OCI-LY3 (cell line): ENCODE data around the gene ATP10D.

Experiments used
- H2AFZ ChIP-seq: fragments of 200-600, 300-600 bp; shearing (Covaris generic); 2 replicates; pipeline ENCODE4 v1.6.0; 2014; ENCODE audit warnings: antibody characterized with exemption, low read depth, low read length
- H3K27ac ChIP-seq: fragments of 200-600, 300-600 bp; sonication (generic); 2 replicates; pipeline ENCODE4 v1.5.1; 2014; ENCODE audit warnings: mild to moderate bottlenecking, low read length, moderate library complexity, mixed read lengths
- H3K27me3 ChIP-seq: fragments of 200-600, 300-600 bp; sonication (generic); 2 replicates; pipeline ENCODE4 v1.6.1; 2014; ENCODE audit warnings: low read depth, low read length, mixed read lengths
- H3K36me3 ChIP-seq: fragments of 200-600, 300-600 bp; sonication (generic); replicated peaks from 2 replicates; pipeline ENCODE3; 2014; ENCODE audit warnings: low read depth, low read length, mixed read lengths
- H3K4me1 ChIP-seq: fragments of 300-600, 200-600 bp; sonication (generic); 2 replicates; pipeline ENCODE4 v1.6.1; 2014; ENCODE audit warnings: low read length, mixed read lengths
- H3K4me2 ChIP-seq: fragments of 200-600, 300-600 bp; sonication (generic); 2 replicates; pipeline ENCODE4 v1.6.1; 2014; ENCODE audit warnings: low read length, mixed read lengths
- H3K4me3 ChIP-seq: fragments of 300-600, 200-600 bp; sonication (generic); 2 replicates; pipeline ENCODE4 v1.5.1; 2014; ENCODE audit warnings: antibody characterized with exemption, mild to moderate bottlenecking, low read length, moderate library complexity
- H3K79me2 ChIP-seq: fragments of 300-600, 200-600 bp; shearing (Covaris generic); 2 replicates; pipeline ENCODE4 v1.6.1; 2014; ENCODE audit warnings: mild to moderate bottlenecking, low read length, mixed read lengths
- H3K9ac ChIP-seq: fragments of 300-600, 200-600 bp; shearing (Covaris generic); 2 replicates; pipeline ENCODE4 v1.6.0; 2014; ENCODE audit warnings: mild to moderate bottlenecking, low read length, moderate library complexity
- H3K9me3 ChIP-seq: fragments of 200-600, 300-600 bp; shearing (Covaris generic); 2 replicates; pipeline ENCODE4 v1.6.1; 2014; ENCODE audit warnings: low read length, mixed read lengths; ENCODE audit not compliant: insufficient read depth
- H4K20me1 ChIP-seq: fragments of 200-600, 300-600 bp; sonication (generic); 2 replicates; pipeline ENCODE4 v1.6.1; 2016; ENCODE audit warnings: low read length, mixed read lengths; ENCODE audit not compliant: insufficient read depth
- EZH2phosphoT487 ChIP-seq: fragments of 200-600 bp; shearing (Covaris generic); IDR thresholded peaks from 2 replicates; pipeline ENCODE4 v1.6.1; 2018; ENCODE audit warnings: antibody characterized with exemption, mixed run types, low read depth
- TF ChIP-seq, protein P1 (sequence below): fragments of 200-600, 300-600 bp; sonication (generic); IDR thresholded peaks from 2 replicates; pipeline ENCODE4 v1.5.1; 2014; ENCODE audit warnings: antibody characterized with exemption, low read length, low read depth

The ATP10D gene

DNA sequence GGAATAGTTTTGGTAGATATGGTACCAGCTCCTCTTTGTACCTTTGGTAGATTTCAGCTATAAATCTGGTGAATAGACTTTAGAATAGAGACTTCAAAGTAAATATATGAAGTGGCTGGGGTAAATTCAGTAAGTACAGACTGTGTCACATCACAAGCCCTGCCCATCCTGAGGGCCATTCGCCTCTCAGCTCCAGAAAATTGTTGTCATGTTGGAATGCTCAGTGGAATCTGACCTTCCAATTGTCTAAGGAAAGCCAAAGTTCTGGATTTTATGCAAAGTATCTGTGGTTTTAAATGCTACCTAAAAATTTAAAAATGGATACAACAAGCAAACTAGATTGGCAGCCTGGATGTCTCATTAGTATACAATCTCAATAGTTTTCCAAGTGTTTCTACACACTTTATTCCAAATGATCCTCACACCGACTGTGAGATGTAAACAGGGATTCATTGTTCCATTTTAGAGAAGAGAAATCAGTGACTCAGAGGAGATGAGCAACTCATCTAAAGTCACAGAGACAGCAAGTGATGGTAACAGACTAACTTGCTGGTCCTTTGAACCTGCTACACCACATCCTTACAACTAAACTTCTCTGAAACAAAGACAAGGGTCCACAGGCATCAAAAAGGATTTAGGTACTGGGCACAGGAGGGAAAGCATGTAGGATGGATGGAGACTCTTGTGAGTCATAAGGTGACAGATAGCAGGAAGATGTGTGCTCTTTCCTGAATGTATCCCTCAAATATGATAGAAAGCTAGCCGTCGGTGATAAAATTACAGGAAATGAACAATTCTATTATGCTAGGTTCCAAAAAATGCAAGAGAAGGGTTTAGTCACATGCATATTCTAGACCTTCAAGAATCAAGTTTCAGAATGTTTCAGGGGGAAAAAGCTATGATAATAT lies 127.3 kb downstream of the ATP10D start:
- H2AFZ ChIP-seq: no peak overlapping the region

DNA sequence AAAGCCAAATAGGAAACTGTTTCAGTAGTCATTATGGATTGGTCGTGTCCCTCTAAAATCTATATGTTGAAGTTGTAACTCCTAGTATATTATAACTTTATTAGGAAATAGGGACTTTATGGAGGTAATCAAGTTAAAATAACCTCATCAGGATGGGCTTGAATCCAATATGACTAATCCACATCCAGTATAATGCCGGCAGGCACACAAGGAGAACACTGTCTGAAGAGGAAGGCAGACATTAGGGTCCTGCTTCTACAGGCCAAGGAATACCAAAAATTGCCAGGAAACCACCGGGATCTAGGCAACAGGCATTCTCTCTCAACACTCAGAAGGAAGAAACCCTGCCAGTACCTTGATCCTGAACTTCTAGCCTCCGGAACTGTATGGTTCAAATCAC lies 130.3 kb downstream of the ATP10D start:
- no peak for TF ChIP-seq EZH2phosphoT487
- TF ChIP-seq, protein P1, sequence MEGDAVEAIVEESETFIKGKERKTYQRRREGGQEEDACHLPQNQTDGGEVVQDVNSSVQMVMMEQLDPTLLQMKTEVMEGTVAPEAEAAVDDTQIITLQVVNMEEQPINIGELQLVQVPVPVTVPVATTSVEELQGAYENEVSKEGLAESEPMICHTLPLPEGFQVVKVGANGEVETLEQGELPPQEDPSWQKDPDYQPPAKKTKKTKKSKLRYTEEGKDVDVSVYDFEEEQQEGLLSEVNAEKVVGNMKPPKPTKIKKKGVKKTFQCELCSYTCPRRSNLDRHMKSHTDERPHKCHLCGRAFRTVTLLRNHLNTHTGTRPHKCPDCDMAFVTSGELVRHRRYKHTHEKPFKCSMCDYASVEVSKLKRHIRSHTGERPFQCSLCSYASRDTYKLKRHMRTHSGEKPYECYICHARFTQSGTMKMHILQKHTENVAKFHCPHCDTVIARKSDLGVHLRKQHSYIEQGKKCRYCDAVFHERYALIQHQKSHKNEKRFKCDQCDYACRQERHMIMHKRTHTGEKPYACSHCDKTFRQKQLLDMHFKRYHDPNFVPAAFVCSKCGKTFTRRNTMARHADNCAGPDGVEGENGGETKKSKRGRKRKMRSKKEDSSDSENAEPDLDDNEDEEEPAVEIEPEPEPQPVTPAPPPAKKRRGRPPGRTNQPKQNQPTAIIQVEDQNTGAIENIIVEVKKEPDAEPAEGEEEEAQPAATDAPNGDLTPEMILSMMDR: no peak
- Histone ChIP-seq H3K9ac (no peak overlapping the region), H3K9me3 (no peaks in the 10 kb centered on the region), H3K4me3 (no peak overlapping the region), H4K20me1 (no peaks in the 10 kb centered on the region), H3K4me2 (no peak overlapping the region), H2AFZ (no peak overlapping the region), H3K36me3 (no peaks in the 10 kb centered on the region), H3K79me2 (no peaks in the 10 kb centered on the region), H3K27ac (no peak overlapping the region), H3K4me1 (peaks cover 24% of the 10 kb centered on the region), H3K27me3 (peaks cover 26% of the 10 kb centered on the region)

More for the DNA sequence above, 127.3 kb downstream of the ATP10D start:
- H3K4me3 ChIP-seq: no peak overlapping the region
- no peaks in the 10 kb centered on the region for H3K9me3 ChIP-seq
- no peaks in the 10 kb centered on the region for H4K20me1 ChIP-seq
- H3K9ac ChIP-seq: no peak overlapping the region
- H3K27ac ChIP-seq: no peak overlapping the region
- peaks cover 15% of the 10 kb centered on the region for H3K4me1 ChIP-seq
- peaks cover 23% of the 10 kb centered on the region for H3K27me3 ChIP-seq
- no peak overlapping the region for H3K4me2 ChIP-seq
- no peaks in the 10 kb centered on the region for H3K79me2 ChIP-seq
- no peaks in the 10 kb centered on the region for H3K36me3 ChIP-seq
- no peak for TF ChIP-seq EZH2phosphoT487
- TF ChIP-seq, protein P1: no peak

DNA sequence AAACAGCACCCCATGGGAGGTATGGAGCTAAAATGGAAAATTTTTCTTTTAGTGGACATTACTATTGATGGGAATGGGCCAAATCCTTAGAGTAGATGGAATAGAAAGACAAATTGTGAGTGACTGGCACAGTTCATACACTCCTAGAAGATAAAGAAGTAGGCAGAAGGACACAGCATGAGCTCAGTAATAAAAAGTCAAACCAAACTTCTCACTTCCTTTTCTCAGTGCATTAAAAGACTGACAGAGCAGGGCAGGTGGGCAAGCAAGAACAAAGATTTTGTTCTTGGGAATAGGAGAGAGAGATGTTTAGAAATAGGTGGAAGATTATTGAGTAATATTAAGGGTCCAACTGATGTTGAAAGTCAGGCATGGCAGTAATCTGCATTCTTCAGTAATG lies 132.5 kb downstream of the ATP10D start:
- Histone ChIP-seq H3K79me2 (no peaks in the 10 kb centered on the region), H2AFZ (no peak overlapping the region), H3K9ac (no peak overlapping the region), H3K4me3 (peak overlapping the region; percentile 64), H3K4me1 (peaks cover 24% of the 10 kb centered on the region), H3K36me3 (no peaks in the 10 kb centered on the region), H4K20me1 (no peaks in the 10 kb centered on the region), H3K27me3 (peaks cover 26% of the 10 kb centered on the region), H3K27ac (no peak overlapping the region), H3K4me2 (peak overlapping the region; percentile 70), H3K9me3 (no peaks in the 10 kb centered on the region)
- TF ChIP-seq, protein P1: no peak
- no peak for TF ChIP-seq EZH2phosphoT487

DNA sequence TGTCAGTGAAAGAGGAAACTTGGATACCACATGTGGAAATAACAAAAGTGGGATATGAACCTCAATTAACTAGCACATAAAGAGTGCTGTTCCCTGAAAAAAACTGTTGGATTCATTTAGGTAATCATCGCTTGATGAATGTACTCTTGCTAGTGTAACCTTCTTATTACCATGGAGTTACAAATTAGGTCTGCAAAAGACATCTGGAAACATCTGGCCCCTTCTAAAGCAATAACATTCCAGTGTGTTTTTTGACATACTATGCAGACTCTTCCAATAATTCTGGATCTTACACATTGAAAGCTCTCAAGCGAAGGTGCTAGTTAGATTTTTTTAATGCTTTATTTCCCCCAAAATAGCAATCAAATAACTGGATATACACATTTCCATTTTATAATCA lies 134.6 kb downstream of the ATP10D start:
- no peak overlapping the region for H3K27ac ChIP-seq
- no peak overlapping the region for H3K9ac ChIP-seq
- H3K79me2 ChIP-seq: no peaks in the 10 kb centered on the region
- peaks cover 20% of the 10 kb centered on the region for H3K4me1 ChIP-seq
- H3K4me2 ChIP-seq: no peak overlapping the region
- H3K9me3 ChIP-seq: no peaks in the 10 kb centered on the region
- H3K27me3 ChIP-seq: peaks cover 23% of the 10 kb centered on the region
- no peak overlapping the region for H3K4me3 ChIP-seq
- H4K20me1 ChIP-seq: no peaks in the 10 kb centered on the region
- TF ChIP-seq, protein P1: no peak
- TF ChIP-seq EZH2phosphoT487: no peak
- no peak overlapping the region for H2AFZ ChIP-seq
- no peaks in the 10 kb centered on the region for H3K36me3 ChIP-seq
